HG03469 (cell line): ENCODE measurements around the gene MRPL45.
"Not testable (repeated sequence)": the region's sequence is repeated elsewhere in the genome, so short reads cannot be mapped to it uniquely, and the experiment has no call there.

Source experiments
- ATAC-seq: cut with Tn5 transposase; IDR thresholded peaks from one replicate; pipeline ENCODE4 v1.9.1; 2021; ENCODE audit warnings: mild to moderate bottlenecking, moderate library complexity, moderate number of reproducible peaks; ENCODE audit not compliant: unreplicated experiment

Gene MRPL45

DNA sequence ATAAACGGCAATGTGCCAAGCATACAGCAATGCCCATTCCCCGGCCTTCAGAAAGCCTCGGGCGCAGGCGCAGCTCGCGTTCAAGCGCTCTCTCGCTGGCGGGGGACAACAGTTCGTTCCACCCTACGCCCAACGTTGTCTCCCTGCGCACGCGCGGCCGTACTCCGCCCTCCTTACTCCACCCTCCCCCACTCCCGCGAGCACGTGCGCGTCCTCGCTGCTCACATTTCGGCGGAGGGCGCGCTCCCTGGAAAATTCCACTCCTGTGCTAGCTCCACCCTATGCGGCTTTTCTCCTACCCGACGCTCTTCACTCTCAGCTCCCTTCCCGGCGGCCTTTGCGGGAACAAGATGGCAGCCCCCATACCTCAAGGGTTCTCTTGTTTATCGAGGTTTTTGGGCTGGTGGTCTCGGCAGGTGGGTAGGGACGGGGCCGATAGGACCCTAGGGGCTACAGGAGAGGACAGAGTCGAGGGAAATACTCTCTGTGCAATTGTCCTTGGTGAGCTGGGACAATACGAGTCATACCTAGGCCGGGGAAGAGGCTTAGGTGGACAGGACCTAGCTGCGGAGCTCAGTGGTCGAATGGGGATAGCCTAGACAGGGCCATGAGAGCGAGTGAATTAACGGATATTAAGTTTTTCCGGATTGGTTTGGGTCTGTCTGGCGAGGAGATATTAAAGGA lies at the start of gene MRPL45:
Gene MRPL45 (plus strand): TSS at position 335 of the 684 bp plus-strand sequence. CDS start 16 bp downstream, at position 351.
- peak; percentile 79 for ATAC-seq

DNA sequence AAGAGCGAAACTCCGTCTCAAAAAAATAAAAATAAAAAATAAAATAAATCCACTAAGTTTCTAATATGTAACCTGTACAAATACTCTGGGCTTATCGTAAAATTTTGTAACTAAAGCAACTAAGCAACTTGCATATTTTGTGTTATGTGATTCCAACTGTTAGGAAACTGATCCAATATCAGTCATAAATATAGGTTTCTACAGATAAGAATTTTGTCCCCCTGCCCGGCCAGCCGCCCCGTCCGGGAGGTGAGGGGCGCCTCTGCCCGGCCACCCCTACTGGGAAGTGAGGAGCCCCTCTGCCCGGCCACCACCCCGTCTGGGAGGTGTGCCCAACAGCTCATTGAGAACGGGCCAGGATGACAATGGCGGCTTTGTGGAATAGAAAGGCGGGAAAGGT lies 43.8 kb upstream of the MRPL45 start:
- ATAC-seq = not testable (repeated sequence)

DNA sequence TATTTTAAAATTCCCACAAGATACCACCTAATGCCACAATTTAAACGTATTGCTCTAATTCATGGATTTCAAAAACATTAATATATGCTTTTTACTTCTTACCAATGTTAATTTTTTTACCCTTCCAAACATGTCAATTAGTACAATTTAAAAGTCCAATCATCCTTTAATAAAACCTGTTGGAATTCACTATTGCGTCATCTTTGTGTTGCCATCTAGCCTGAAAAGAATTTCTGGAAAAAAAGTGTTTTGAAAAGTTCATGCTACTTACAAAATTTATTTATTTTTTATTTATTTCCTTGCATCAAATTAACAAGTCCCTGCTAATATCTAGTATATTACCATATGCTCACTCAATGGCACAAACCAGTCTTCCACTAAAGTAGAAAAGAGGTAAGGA lies 42.6 kb upstream of the MRPL45 start:
- not testable (repeated sequence) for ATAC-seq

DNA sequence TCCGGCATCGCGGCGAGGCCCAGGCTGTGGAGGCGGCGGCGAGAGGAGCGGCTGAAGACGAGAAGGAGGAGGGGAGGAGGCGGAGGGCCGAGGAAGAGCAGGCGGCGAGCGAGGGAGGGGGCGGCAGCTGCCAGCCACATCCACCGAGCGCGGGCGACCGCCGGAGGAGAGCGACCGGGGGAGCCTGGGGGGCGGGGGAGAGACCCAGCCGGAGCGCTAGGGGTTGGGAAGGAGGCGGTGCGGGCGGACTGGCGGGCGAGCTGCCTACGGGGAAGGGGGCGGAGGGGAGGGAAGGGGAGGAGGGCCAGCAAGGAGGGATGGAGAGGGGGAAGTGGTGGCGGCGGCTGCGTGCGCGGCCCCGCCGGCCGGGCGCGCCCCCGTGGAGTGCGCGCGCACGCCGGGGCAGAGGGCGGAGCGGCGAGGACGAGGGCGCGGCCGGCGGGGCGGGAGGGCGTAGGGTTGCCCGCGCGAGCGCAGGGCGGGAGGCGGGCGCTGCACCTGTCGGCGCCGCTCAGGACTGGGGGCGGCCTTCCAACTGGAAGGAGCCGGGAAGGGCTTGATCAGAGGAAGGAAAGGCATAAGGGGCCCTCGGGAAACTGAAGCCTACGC lies 39.9 kb upstream of the MRPL45 start:
- ATAC-seq = peak; percentile 49

DNA sequence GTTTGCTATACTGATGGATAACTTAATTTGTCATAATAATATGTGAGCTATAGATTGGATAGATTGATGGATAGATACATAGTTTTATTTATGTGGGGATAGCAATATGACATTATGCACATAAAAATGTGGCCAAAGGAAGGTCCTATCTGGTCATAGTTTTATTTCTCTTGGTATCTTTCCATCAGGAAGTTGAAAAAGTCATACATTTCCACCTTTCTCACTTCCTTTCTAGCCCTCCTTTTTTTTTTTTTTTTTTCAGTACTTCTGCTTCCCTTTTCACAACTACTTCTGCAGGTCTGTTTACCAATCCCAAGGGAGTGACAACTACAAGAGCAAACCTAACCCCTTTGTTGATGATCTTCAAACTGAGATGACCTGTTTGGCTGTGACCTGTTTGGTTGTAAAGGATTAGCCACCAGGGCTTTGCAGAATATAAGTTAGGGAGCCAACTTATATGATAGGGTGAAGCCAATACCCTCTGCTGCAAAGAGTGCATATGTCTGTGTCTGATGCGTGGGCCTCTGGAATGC lies 30.9 kb upstream of the MRPL45 start:
- not testable (repeated sequence) for ATAC-seq

DNA sequence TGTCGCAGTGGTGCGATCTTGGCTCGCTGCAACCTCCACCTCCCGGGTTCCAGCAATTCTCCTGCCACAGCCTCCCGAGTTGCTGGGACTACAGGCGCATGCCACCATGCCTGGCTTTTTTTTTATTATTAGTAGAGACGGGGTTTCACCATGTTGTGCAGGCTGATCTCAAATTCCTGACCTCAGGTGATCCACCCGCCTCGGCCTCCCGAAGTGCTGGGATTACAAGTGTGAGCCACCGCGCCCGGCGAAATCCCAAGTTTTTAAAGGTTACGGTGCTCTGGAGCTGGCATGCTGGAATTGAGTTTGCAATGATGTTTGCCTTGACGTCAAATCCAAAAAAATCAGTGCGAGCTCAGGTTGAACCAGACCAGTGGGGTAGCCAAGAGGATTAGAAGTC lies 30.4 kb upstream of the MRPL45 start:
- not testable (repeated sequence) for ATAC-seq

DNA sequence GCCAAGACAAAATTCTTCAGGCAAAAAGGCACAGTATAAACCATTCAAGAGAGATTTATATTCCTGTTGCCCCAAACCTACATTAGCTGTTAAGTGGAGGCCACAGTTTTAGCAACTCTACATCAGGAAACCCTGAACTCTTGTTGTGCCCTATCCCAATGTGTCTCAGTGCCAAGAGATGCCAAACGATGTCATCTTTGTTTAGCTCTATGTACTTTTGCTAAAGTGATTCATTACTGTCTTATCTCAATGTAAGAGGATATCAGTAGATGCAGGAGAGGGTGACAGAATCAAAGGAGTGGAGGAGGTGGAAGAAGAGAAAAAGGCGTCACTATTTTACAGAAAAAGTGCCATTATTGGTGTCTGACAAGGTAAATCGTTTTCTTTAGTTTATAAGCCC lies 28.8 kb upstream of the MRPL45 start:
- ATAC-seq = not testable (repeated sequence)

DNA sequence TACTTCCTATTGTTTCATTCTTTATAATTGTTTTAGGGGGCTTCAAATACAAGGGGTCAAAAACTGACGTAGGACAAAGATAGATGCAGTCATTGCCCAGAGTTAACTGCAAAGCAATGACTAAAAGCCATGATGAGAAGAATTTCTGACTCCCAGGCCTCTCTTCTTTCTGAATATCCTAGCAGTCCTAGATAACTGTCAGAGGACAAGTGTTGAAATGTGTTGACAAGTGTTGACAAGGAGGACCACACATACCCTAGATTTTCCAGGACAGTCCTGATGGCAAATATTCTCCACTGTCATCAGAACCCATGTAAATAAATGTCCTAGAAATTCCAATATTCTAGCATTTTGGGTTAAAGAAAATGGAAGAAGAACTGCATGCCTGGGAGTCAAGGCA lies 27.9 kb upstream of the MRPL45 start:
- ATAC-seq = not testable (repeated sequence)

DNA sequence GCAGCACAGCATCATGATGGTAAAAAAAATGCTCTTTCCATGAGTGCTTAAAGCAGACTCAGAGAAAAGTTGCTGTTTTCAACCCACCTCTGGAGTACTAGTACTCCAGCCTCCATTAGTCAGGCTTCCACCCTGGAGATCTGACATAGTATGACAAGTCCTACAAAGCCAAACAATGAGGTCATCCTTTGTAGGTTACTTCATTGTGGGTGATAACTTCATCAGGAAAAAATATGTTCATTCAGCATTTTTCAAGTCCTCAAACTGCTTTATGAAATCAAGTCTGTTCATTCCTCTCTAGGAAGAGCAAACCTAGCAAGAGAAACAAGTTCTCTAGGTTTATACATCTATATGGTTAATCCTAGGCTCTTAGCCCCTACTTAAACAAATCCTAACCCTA lies 27.4 kb upstream of the MRPL45 start:
- not testable (repeated sequence) for ATAC-seq

DNA sequence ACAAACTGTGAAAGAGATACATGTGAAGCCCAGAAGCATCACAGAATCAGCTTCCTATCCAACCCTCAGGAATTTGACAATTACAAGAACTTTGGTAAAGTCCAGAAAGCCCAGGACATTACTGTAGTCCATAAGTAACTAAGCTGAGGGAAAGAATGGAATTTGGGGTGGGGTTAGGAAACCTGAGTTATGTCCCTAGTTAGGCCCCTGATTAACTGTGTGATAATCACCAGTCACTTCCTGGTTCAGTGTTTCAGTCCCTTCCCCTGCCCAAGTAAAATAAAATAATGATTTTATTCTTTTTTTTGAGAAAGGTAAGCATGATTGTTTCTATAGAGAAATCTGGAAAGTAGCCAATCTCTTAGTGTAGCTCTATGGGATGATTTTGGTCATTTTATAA lies 11.0 kb upstream of the MRPL45 start:
- ATAC-seq = not testable (repeated sequence)

DNA sequence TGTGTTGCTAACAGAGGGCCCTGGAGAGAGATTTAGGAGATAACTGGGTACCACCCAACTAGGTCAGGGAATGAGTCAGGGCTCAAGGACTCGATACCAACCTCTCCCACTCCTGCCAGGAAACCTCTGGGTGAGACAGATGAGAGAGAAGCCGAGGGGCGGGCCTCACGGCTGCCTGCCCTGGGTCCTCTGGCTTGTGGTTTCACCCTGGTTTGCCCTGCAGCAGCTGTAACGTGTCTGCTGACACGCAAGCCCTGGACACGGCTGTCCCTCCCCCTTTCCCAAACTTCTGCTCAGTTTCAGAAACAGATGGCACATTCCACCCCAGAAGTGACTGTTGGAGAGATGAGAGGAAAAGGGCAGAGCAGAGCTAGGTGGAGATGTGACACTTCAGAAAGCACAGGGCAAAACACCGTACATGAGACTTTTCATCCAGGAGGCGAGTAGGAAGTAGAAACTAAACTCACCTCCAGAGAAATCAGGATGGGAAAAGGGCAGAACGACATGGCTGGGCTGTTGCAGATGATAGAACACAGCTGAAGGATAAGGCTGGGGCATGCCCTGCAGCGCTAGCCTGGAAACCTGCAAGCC lies 10.4 kb upstream of the MRPL45 start:
- not testable (repeated sequence) for ATAC-seq

DNA sequence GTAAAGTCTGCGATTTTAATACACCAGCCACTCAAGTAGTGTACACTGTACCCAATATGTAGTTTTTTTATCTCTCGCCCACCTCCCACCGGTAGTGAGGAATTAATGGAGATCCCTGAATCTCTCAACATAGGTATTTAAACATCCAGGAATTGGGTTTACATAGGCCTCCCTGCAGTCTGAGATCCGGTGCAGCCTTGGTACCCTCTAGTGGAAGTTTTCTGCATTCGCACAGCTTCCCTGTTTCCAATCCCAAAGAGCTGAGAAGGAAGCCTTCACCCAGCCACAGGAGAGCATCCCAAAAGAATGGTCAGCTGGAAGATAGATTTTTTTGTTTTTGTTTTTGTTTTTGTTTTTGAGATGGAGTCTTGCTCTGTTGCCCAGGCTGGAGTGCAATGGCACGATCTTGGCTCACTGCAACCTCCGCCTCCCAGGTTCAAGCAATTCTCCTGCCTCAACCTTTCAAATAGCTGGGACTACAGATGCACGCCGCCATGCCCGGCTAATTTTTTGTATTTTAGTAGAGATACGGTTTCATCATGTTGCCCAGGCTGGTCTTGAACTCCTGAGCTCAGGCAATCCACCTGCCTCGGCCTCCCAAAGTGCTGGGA lies 8.6 kb upstream of the MRPL45 start:
- ATAC-seq = not testable (repeated sequence)

DNA sequence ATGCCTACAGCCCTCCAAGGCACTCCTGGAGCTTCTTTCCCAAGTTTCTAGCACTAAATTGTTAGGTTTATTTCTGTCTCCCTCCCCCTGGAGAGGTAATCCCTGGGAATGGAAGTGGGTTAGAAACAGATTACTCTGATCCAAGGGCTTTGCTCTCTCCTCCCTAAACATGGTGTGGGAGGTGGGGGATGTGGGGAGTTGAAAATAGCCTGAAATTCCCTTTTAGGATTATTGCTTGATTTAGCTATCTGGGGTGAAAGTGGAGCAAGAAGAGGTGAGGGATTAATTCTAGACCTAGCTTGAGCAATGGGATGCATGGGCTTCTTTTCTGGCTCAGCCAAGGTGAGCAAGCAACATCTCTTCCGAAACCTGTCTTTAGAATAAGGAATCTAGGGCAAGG lies 7.2 kb upstream of the MRPL45 start:
- not testable (repeated sequence) for ATAC-seq

DNA sequence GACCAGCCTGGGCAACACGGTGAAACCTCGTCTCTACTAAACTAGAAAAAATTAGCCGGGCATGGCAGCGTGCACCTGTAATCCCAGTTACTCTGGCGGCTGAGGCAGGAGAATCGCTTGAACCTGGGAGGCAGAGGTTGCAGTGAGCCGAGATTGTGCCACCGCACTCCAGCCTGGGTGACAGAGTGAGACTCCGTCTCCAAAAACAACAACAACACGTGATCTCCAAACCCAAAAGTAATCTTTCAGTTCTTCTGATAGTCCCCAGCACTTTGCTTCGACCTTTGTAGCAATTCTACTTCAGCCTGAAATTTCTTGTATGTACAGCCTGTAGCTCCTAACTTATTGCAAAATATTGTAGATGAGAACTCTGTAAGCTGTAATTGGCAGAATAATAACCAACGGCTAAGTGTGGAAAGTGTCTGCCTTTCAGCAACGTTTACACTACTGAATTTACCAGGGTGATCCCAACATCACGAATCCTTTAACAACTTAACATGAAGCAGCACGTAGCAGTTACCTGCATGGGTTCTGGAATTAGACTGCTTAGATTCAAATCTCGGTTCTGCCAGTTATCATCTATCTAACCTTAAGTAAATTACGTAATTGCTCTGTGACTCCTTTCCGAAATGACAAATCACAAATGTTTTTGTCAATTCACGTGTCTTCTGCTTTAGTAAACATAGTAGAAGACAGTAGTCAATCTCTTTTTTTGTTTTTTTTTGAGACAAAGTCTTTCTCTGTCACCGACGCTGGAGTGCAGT lies 1.2 kb upstream of the MRPL45 start:
- ATAC-seq = not testable (repeated sequence)

DNA sequence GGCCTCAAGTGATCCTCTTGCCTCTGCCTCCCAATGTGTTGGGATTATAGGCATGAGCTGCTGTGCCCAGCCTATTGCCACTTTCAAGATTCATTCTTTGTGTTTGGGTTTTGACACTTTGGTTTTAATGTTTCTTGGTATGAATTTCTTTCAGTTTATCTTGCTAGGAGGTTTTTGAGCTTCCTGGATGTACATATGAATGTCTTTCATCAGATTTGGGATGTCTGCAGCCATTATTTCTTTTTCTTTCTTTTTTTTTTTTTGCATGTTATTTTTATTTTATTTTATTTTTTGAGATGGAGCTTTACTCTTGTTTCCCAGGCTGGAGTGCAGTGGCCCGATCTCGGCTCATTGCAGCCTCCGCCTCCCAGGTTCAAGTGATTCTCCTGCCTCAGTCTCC lies 18.5 kb downstream of the MRPL45 start:
- ATAC-seq = no peak

DNA sequence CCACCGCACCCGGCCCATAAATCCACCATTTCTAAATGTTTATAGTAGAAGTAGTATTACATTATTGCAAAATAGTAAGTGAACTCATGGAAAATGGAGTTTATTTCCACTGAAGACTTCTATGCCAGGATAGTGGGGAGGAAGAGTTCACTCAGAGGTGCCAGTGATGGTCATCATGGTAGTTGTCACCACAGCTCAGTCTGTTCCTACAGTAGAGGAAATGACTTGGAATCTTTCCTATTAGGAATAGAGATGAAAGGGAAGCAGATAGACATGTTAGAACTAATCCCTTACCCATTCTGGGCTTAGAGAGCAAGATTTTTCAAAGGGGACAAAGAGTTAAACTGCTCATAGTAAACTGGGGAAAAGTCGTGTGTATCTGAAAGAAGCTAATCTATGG lies 20.1 kb downstream of the MRPL45 start:
- ATAC-seq = no peak

DNA sequence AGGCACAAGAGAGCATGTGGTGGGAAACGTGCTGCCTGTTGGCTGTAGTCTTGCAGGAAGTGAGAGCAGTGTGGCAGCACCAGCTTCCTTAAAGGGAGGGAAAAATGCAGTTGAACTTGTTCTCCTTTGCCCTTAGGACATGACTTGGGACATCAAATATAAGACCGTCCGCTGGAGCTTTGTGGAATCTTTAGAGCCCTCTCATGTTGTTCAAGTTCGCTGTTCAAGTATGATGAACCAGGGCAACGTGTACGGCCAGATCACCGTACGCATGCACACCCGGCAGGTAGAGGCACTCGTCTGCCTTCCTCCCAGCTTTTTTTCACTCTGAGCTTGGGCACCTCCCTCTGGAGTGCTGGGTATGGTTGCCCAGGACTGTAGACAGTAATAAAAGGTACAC lies 23.5 kb downstream of the MRPL45 start:
- no peak for ATAC-seq

DNA sequence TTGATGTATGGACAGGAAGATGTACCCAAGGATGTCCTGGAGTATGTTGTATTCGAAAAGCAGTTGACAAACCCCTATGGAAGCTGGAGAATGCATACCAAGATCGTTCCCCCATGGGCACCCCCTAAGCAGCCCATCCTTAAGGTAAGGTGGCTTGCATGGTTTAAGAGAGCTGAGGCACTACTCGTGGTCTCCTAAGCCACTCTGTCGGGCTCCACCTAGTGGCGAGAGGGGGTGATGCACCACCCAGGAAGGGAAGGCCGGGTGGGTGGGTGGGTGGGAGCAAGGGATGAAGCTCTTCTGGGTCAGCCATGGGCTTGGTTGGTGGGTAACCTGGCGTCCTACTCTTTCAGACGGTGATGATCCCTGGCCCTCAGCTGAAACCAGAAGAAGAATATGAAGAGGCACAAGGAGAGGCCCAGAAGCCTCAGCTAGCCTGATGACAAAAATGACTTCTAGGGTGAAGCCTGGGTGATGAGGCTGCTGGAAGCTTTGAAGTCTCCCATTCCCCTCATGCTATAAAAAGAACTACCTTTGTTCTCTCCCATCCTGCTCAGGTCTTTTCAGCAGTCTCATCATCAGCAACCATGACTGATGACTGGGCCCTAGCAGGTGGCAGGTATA lies 25.3 kb downstream of the MRPL45 start:
- no peak for ATAC-seq

DNA sequence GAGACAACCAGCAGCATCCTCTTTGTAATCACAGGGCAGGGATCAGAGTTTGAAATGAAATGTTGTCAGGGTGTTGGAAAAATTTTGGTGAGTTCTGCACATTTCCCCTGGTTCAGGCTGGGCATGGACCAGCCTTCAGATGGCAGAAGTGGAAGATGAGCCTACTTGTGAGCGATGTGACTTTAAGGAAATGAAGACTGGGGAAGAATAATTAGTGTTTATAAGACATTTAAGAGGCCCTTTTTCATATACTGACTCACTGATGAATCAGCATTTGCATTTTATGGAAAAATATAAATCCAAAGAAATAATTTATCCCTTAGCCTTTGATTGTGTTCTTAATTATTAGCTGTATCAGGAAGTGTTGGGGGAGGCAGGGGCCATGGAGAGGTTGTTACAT lies 25.9 kb downstream of the MRPL45 start:
- no peak for ATAC-seq

DNA sequence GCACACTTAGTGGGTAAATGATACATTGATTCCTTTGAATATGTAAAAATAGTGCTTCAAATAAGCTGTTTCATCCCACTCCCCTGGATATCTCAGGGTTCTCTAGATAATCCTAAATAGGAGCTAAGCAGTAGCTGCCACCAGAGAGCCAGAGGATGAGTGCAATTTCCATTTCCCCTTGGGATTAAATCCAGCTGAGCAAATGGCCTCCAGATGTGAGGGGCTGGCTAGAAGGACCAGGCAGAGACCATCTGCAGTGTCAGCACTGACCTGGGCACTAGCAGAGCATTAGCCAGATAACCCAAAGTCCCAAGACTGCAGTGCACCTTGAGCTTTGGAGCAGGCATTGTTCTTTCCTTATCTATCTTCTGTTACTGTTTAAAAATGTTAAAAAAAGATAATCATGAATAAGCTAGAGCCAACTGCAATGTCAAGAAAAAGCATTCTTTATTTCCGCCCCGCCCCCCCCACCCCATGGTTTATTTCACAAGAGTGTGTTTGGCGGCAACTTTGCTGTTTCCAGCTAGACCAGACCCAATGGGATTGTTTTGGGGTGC lies 27.3 kb downstream of the MRPL45 start:
- ATAC-seq = no peak
